Urinary bladder (tissue), 4 donors: ENCODE data around the gene POU3F1. TPM values are rescaled to one million over a fixed set of nuclear protein-coding genes. Genes with fewer than 3 reads are reported as not detected.

Source experiments
- DNase-seq: peaks from one replicate; pipeline ENCODE4 v3.0.0-alpha.2; 2015; ENCODE audit errors: extremely low spot score
- H3K27ac ChIP-seq: one replicate; pipeline ENCODE4 v1.5.1; 2013; ENCODE audit warnings: low read depth, mild to moderate bottlenecking, moderate library complexity
- H3K36me3 ChIP-seq: one replicate; pipeline ENCODE4 v1.6.1; 2013; ENCODE audit warnings: mild to moderate bottlenecking, moderate library complexity; ENCODE audit not compliant: insufficient read depth
- H3K4me1 ChIP-seq: one replicate; pipeline ENCODE4 v1.6.1; 2013; ENCODE audit warnings: mild to moderate bottlenecking, moderate library complexity; ENCODE audit not compliant: insufficient read depth
- H3K4me3 ChIP-seq: one replicate; pipeline ENCODE4 v1.5.1; 2013; ENCODE audit warnings: low read depth, low read length
- WGBS: extraction: QIAGEN DNeasy Blood & Tissue Kit; methylation state at CpG from one replicate; pipeline ENCODE4 v1.1.7; 2013; 5-methylcytosine and 5-hydroxymethylcytosine counted together
- polyA plus RNA-seq: library from polyadenylated mRNA; stranded (reverse); fragments of 200-250 nt; gene quantifications from one replicate; pipeline ENCODE4 v1.2.3, GENCODE V29; 2013
- total RNA-seq: library from RNA; depleted of rRNA; stranded (reverse); fragments of >200 nt; gene quantifications from one replicate; pipeline ENCODE4 v1.2.3, GENCODE V29; 2014
- donor health status: healthy with polysubstance abuse.
- donor health status: healthy.

The POU3F1 gene
- total and polyA plus RNA-seq, 2 donors, result 0.32 to 0.60 TPM

DNA sequence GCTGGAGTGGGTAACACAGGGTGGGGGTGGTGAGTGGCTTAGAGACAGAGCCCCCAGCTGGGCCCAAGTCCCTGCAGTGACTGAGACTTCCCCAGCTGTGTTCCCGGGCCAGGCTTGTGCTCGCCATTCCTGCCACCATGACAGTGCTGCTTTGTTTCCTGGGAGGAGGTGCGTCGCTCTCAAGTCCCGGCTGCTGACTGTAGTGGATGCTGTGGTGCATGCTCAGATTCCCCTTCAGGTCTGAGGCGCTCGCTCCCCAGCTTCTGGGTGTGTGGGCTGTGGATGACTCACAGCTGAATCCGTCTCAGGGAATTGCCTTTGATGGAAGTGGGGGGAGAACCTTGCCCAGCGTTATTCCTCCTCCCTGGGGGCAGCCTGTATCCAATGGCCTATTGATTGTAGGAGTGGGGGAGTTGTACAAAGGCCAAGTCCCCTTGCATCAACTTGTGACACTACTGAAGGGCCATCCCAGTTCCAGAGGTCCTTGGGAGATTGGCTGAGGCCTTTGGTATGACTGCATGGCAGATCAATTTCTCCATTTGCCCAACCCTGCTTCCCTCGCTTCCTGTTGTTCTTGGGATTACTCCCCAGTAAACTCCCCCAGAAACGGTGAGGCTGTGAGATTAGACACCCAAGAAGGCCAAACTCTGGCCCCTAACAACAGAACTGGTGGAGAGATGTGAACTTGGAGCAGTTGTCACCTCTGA is 17.8 kb upstream of the POU3F1 start:
- no peak overlapping the region for H3K4me3 ChIP-seq
- 50% methylated on average over 11 of the region's 11 CpGs for WGBS
- H3K36me3 ChIP-seq, result no peaks in the 10 kb centered on the region
- DNase-seq, result no peak
- no peak overlapping the region for H3K27ac ChIP-seq
- no peaks in the 10 kb centered on the region for H3K4me1 ChIP-seq

DNA sequence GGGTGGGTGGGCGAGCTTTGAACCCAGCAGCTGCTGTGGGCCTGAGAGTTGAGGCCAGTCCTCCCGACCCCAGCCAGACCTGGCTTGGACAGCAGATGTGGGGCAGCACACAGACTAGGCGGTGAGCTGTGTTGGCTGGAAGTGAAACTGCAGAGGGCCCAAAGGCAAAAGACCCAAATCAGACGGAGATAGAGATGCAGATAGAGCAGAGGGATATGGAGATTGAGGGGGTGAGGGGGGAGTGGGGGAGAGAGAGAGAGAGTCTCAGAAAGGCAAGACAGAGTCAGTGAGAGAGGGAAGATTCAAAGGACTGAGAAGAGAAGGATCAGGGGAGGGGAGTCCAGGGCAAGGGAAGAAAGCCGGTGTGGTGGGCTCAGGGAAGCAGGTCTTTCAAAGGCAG is 17.0 kb upstream of the POU3F1 start:
- H3K4me3 ChIP-seq, result no peak overlapping the region
- H3K36me3 ChIP-seq, result no peaks in the 10 kb centered on the region
- no peak for DNase-seq
- H3K4me1 ChIP-seq, result peaks cover 1% of the 10 kb centered on the region
- WGBS, result 82% methylated on average over 5 of the region's 5 CpGs
- no peak overlapping the region for H3K27ac ChIP-seq

GRCh38 chr1:38062361-38063288 is 16.0 kb upstream of the POU3F1 start:
- Histone ChIP-seq H3K4me3 (no peak overlapping the region), H3K27ac (no peak overlapping the region), H3K4me1 (peaks cover 1% of the 10 kb centered on the region), H3K36me3 (no peaks in the 10 kb centered on the region)
- 85% methylated on average over 6 of the region's 6 CpGs for WGBS
- no peak for DNase-seq

- 77% methylated on average over 7 of the region's 7 CpGs for WGBS
- Histone ChIP-seq H3K36me3 (no peaks in the 10 kb centered on the region), H3K4me3 (no peak overlapping the region), H3K4me1 (peaks cover 1% of the 10 kb centered on the region), H3K27ac (no peak overlapping the region)
- DNase-seq, result no peak
Measured at GRCh38 chr1:38061883-38062328, 15.3 kb upstream of the POU3F1 start.

- DNase-seq, result no peak
- H3K36me3 ChIP-seq, result no peaks in the 10 kb centered on the region
- no peak overlapping the region for H3K27ac ChIP-seq
- no peak overlapping the region for H3K4me3 ChIP-seq
- 98% methylated on average over 1 of the region's 1 CpG for WGBS
- peaks cover 1% of the 10 kb centered on the region for H3K4me1 ChIP-seq
Measured at GRCh38 chr1:38061290-38061689, 14.7 kb upstream of the POU3F1 start.

- Histone ChIP-seq H3K4me3 (no peak overlapping the region), H3K4me1 (peaks cover 1% of the 10 kb centered on the region), H3K36me3 (no peaks in the 10 kb centered on the region), H3K27ac (no peak overlapping the region)
- WGBS, result 69% methylated on average over 2 of the region's 2 CpGs
- DNase-seq, result no peak
Measured at GRCh38 chr1:38060498-38060897, 13.9 kb upstream of the POU3F1 start.

- Histone ChIP-seq H3K4me1 (peaks cover 1% of the 10 kb centered on the region), H3K27ac (no peak overlapping the region), H3K4me3 (no peak overlapping the region), H3K36me3 (no peaks in the 10 kb centered on the region)
- no peak for DNase-seq
- WGBS, result 72% methylated on average over 6 of the region's 6 CpGs
Measured at GRCh38 chr1:38059635-38060250, 13.2 kb upstream of the POU3F1 start.

DNA sequence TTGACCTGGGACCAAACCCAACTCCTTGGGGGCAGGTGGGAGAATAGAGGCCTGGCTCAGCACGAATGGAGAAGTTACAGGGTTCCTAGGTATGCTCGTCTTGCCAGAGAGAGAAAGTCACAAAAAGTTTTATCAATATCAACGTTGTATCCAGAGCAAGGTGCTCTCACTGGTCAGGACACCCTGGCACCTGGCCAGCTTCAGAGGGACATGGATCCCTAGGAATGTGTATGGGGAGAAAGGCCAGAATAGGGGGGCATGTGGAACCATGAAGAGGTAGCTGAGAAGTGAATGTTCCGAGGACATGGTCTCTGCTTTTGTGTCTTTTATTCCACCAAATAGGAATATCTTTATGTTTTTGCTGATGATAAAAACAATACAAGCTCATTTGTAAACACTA is 9.4 kb upstream of the POU3F1 start:
- 78% methylated on average over 4 of the region's 4 CpGs for WGBS
- no peak overlapping the region for H3K27ac ChIP-seq
- no peak for DNase-seq

GRCh38 chr1:38055398-38055797 is 8.8 kb upstream of the POU3F1 start:
- Histone ChIP-seq H3K27ac (no peak overlapping the region), H3K4me1 (peaks cover 1% of the 10 kb centered on the region), H3K4me3 (no peak overlapping the region), H3K36me3 (no peaks in the 10 kb centered on the region)
- 87% methylated on average over 3 of the region's 3 CpGs for WGBS
- no peak for DNase-seq

More for the DNA sequence above, 9.4 kb upstream of the POU3F1 start:
- H3K36me3 ChIP-seq, result no peaks in the 10 kb centered on the region
- H3K4me1 ChIP-seq, result peaks cover 1% of the 10 kb centered on the region
- no peak overlapping the region for H3K4me3 ChIP-seq

GRCh38 chr1:38053416-38054091 is 7.0 kb upstream of the POU3F1 start:
- Histone ChIP-seq H3K36me3 (no peaks in the 10 kb centered on the region), H3K4me1 (no peaks in the 10 kb centered on the region), H3K27ac (no peak overlapping the region), H3K4me3 (no peak overlapping the region)
- WGBS, result 62% methylated on average over 7 of the region's 7 CpGs
- DNase-seq, result no peak

GRCh38 chr1:38052750-38053415 is 6.3 kb upstream of the POU3F1 start:
- no peak for DNase-seq
- Histone ChIP-seq H3K36me3 (no peaks in the 10 kb centered on the region), H3K4me1 (no peaks in the 10 kb centered on the region), H3K27ac (no peak overlapping the region), H3K4me3 (no peak overlapping the region)
- 44% methylated on average over 3 of the region's 3 CpGs for WGBS

- H3K4me1 ChIP-seq, result no peaks in the 10 kb centered on the region
- 61% methylated on average over 9 of the region's 9 CpGs for WGBS
- no peak overlapping the region for H3K27ac ChIP-seq
- H3K4me3 ChIP-seq, result no peak overlapping the region
- no peak for DNase-seq
- no peaks in the 10 kb centered on the region for H3K36me3 ChIP-seq
Measured at GRCh38 chr1:38051079-38051543, 4.5 kb upstream of the POU3F1 start.
